GM19452 (cell line): ENCODE results near the gene KRTAP5-7.
"Not testable (repeated sequence)": the region's sequence is repeated elsewhere in the genome, so short reads cannot be mapped to it uniquely, and the experiment has no call there.

Experiments used
- ATAC-seq: cut with Tn5 transposase; IDR thresholded peaks from one replicate; pipeline ENCODE4 v1.9.1; 2021; ENCODE audit not compliant: unreplicated experiment

Gene KRTAP5-7, protein sequence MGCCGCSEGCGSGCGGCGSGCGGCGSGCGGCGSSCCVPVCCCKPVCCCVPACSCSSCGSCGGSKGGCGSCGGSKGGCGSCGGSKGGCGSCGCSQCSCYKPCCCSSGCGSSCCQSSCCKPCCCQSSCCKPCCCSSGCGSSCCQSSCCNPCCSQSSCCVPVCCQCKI

DNA sequence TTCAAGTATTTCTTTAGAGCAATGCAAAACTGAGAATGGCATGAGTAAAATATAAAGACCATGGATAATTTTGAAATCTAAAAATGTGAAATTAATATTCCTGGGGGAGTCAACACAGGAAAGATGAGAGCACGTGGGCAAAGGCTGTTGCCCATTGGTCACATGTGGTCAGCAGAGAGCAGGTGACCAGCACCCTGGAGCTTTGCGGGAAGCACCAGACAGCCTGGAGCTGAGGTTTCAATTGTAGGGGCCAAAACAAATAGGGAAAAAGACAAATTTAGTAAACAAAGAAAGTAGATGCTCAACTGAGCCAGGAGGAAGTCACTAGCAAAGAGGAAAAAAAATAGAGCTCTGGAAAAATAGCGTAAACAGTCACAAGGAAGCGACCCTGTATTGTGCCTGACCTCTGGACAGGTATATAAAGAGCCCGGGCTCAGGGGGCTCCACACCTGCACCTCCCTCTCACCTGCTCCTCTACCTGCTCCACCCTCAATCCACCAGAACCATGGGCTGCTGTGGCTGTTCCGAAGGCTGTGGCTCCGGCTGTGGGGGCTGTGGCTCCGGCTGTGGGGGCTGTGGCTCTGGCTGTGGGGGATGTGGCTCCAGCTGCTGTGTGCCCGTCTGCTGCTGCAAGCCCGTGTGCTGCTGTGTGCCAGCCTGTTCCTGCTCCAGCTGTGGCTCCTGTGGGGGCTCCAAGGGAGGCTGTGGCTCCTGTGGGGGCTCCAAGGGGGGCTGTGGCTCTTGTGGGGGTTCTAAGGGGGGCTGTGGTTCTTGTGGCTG is at the start of gene KRTAP5-7:
Gene KRTAP5-7, plus strand, starts transcription at position 472 of the 780 bp plus-strand sequence. Its CDS starts 34 bp downstream, at position 506.
- ATAC-seq = not testable (repeated sequence)

DNA sequence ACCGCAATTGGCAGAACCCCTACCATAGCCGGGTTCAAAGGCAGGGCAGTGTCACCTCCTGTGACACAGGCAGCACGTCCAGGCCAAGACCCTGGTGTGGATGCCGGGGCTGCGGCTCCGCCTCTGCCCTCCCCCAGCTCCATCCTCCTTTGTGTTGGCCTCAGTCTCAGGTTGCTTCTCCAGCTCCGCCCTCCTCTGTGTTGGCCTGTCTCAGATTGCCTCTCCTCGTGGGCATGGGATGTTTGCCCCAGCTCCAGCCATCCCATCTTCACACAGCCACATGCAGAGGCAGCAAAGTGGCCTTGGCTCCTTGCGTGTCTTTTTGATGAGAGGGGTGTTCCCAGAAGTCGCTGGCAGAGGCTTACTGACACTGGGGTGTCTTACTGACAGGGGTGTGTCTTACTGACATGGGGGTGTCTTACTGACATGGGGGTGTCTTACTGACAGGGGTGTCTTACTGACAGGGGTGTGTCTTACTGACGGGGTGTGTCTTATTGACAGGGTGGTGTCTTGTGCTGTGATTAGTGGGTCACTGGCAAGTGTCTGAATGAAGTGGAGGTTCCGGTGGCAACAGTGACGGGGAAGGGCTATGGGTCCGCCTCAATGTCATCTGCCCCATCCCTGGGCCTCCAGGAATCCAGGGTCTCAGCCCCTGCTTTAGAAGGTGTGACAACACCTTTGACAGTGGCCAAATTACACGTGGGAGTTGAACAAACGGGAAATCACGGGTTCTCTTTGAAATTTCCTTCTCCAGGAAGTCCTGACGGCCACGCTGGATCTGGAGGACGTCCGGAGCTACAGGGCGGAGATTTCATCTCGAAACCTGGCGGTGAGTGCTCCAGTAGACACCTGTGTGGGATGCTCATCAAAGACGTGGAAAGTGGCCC is 49.2 kb upstream of the KRTAP5-7 start:
- no peak for ATAC-seq

GRCh38 chr11:71478528-71478840 is 48.6 kb upstream of the KRTAP5-7 start:
- no peak for ATAC-seq

GRCh38 chr11:71481101-71481960 is 45.7 kb upstream of the KRTAP5-7 start:
- ATAC-seq = no peak

GRCh38 chr11:71482216-71482615 is 44.9 kb upstream of the KRTAP5-7 start:
- ATAC-seq = no peak

DNA sequence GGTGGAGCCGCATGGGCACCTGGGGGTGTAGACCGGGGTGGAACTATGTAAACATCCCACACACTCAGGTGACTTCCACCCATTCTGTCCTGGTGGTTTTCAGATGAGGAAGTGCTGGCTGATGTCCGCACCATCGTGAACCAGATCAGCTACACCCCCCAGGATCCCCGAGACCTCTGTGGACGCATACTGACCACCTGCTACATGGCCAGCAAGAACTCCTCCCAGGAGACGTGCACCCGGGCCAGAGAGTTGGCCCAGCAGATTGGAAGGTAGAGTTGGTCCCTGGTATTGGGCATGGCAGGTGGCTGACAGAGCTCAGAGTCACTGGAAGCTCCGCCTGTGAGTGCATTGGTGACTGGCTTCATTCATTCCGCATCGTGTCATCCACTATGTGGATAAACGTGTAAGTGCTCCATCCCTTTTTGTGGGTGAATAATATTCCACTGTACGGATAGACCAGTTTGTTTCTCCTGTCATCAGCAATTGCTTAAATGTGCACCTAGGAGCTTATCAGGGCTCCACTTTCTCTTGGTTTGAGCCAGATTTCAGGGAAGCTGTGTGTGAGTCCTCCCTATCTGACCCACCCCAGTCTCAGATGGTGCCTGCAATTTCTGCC is 44.2 kb upstream of the KRTAP5-7 start:
- ATAC-seq = no peak

- ATAC-seq = no peak
Measured at GRCh38 chr11:71483692-71484091, 43.4 kb upstream of the KRTAP5-7 start.

DNA sequence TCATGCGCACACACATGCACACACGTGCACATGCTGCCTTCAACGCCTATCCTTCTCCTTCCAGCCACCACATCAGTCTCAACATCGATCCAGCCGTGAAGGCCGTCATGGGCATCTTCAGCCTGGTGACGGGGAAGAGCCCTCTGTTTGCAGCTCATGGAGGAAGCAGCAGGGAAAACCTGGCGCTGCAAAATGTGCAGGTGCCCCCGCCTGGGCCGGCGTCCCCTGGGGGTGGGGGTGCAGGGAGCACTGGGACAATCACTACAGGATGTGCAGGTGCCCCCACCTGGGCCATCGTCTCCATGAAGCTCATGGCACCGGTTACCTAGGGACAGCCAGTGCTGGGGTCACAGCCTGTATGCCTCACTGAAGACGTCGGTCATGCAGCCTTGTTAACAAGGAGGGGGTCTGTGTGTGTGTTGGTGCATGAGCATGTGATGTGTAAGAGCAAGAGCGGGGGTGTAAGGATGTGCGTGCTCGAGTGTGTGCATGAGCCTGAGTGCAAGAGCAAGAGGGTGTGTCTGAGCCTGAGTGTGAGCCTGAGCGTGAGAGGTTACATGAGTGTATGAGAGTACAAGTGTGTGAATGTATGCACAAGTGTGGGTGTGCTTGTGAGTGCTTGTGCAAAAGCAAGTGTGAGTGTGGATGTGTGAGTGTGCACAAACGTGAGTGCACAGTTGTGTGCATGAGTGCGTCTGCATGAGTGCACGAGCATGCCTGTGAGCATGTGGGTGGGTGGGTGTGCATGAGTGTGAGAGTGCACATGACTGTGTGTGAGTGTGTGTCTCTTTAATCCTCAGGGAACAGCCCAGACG is 42.6 kb upstream of the KRTAP5-7 start:
- ATAC-seq = no peak

- no peak for ATAC-seq
Measured at GRCh38 chr11:71485063-71485399, 42.0 kb upstream of the KRTAP5-7 start.

GRCh38 chr11:71485466-71485865 is 41.6 kb upstream of the KRTAP5-7 start:
- ATAC-seq = no peak

DNA sequence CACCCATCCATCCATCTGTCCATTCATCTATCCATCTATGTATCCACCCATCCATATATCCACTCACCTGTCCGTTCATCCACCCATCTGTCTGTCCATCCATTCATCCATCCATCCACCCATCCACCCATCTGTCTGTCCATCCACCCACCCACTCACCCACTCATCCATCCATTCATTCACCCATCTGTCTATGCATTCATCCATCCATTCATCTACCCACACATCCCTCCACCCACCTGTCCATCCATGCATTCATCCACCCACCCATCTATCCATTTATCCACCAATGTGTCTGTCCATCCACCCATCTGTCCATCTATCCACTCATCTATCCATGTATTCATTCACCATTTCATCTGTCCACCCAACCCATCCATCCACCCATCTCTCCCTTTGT is 40.7 kb upstream of the KRTAP5-7 start:
- ATAC-seq = no peak

GRCh38 chr11:71488681-71489270 is 38.3 kb upstream of the KRTAP5-7 start:
- no peak for ATAC-seq

- no peak for ATAC-seq
Measured at GRCh38 chr11:71489311-71490043, 37.6 kb upstream of the KRTAP5-7 start.

DNA sequence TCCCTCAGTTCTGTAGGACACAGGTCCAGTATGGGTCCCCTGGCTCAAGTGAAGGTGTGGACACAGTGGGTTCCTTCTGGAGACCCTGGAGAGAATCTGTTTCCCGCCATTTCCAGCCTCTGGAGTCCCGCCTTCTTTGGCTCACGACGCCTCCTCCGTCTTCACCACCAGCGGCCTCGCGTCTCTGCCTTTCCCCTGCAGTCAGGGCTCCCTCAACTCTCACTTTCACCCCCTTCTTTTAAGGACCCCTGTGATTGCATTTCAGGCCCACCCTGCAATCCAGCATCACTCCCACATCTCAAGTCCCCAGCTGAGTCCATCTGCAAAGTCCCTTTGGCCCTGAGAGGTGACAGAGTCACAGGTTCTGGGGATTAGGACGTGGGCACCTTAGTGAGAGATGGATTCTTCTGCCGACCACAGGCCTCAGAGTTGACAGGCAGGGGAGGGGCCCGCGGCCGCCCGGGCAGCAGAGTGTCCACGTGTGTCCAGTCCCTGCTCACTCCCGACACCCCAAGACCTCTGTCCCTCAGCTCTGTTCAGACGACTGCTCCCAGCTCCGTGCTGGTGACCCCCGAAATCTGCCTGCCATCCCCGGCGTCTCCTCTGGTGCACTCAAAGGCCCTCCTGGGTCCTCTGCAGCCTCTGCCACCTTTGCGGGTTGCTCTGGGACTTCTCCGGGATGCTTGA is 36.9 kb upstream of the KRTAP5-7 start:
- no peak for ATAC-seq

DNA sequence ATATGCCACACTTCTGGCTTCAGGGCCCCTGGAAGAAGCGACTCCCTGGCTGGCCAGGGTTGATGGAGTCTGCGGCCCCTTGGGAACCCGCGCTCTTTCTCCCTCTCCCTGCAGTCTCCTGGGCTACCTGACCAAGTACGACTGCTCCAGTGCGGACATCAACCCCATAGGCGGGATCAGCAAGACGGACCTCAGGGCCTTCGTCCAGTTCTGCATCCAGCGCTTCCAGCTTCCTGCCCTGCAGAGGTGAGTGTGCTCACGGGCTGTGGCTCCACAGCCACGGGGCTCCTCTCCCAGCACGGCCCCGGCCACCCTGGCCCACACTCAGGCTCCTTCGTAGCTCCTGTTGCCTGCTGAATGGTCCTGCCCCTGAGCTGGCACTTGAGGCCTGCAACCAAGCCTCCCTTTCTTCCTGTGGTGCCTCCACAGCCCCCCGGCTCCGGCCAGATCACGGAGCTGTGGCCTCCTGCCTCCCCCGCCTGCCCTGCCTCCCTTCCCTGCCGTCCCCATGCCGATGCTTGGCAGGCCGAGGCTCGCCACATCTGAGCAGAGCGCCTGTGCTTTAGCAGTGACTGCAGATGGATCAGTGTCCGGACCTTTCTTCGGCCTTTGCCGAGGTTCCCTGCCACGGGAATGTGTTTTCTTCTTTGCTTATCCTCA is 36.2 kb upstream of the KRTAP5-7 start:
- ATAC-seq = no peak

GRCh38 chr11:71491531-71491930 is 35.5 kb upstream of the KRTAP5-7 start:
- ATAC-seq = no peak

DNA sequence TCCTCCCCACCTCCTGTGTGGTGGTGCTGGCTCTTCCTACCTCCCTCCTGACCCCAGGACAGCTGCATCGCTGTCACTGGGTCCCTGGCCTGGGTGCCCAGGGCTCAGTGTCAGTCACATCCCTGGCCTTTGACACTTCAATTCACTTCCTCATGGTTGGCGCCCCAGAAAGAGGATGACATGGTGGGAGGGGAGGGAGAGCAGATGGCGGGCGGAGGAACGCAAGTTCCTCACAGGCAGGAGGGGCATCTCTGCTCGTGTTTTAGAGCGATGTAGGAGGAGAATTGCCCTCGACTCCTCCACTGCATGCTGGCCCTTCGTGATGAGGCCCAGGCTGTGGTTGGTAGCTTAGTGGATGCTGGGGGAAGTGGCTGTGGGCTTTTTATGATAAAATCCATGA is 35.1 kb upstream of the KRTAP5-7 start:
- ATAC-seq = no peak
